Astrocyte (in vitro differentiated cells and primary cell): ENCODE results near the gene ESRRB.

Source experiments
- EZH2 ChIP-seq: IDR thresholded peaks from 2 replicates; pipeline ENCODE4 v1.6.1; 2012; ENCODE audit warnings: mild to moderate bottlenecking, low read length, inconsistent platforms; ENCODE audit not compliant: insufficient read depth
- TF ChIP-seq, protein P1 (sequence below): IDR thresholded peaks from 2 replicates; pipeline ENCODE4 v1.5.1; 2011; ENCODE audit warnings: low read depth, mild to moderate bottlenecking, inconsistent platforms, low read length, moderate library complexity; ENCODE audit not compliant: insufficient read depth

GRCh38 chr14:76394569-76394968 lies 18.6 kb downstream of the ESRRB start:
- TF ChIP-seq, protein P1, sequence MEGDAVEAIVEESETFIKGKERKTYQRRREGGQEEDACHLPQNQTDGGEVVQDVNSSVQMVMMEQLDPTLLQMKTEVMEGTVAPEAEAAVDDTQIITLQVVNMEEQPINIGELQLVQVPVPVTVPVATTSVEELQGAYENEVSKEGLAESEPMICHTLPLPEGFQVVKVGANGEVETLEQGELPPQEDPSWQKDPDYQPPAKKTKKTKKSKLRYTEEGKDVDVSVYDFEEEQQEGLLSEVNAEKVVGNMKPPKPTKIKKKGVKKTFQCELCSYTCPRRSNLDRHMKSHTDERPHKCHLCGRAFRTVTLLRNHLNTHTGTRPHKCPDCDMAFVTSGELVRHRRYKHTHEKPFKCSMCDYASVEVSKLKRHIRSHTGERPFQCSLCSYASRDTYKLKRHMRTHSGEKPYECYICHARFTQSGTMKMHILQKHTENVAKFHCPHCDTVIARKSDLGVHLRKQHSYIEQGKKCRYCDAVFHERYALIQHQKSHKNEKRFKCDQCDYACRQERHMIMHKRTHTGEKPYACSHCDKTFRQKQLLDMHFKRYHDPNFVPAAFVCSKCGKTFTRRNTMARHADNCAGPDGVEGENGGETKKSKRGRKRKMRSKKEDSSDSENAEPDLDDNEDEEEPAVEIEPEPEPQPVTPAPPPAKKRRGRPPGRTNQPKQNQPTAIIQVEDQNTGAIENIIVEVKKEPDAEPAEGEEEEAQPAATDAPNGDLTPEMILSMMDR: no peak
- TF ChIP-seq EZH2: no peak
